ENCODE measurements around the gene ELAPOR2.
"Not testable (repeated sequence)": the region's sequence is repeated elsewhere in the genome, so short reads cannot be mapped to it uniquely, and the experiment has no call there.

Gene ELAPOR2

DNA sequence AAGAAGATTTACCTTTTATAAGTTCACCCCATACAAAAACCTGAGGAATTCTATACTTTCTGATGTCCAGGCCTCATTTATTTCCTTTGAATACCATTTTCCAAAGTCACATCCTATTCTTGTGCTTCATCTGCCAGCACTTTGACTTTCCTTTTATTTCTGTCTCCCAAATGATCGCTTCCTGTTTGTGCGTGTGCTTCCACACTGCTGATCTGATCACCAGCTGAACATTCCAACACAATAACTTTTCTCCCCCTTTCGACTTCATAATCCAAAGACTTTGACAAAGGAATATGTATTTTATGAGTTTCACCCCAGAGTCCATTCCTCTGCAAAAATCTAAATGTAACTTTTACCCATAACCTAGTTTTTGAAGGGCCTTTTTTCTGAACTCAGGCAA lies 3.1 kb downstream of the ELAPOR2 start:
- peaks cover 0 to 12% (median 6%) of the 10 kb centered on the region in 4 donors for H3K4me1 ChIP-seq
- no peak overlapping the region for H3K27ac ChIP-seq
- H3K9me3 ChIP-seq = no peaks in the 10 kb centered on the region
- intact Hi-C loops (cut with DNase I; ENCODE audit: low total_unique reads) = loop anchor here (5.0 to 10.0 kb wide), 2 partner anchors 96 to 178 kb away; partner anchors contain the start of gene DMTF1
- H3K4me3 ChIP-seq = no peak overlapping the region
- no peak for DNase-seq
- TF ChIP-seq, protein P1, sequence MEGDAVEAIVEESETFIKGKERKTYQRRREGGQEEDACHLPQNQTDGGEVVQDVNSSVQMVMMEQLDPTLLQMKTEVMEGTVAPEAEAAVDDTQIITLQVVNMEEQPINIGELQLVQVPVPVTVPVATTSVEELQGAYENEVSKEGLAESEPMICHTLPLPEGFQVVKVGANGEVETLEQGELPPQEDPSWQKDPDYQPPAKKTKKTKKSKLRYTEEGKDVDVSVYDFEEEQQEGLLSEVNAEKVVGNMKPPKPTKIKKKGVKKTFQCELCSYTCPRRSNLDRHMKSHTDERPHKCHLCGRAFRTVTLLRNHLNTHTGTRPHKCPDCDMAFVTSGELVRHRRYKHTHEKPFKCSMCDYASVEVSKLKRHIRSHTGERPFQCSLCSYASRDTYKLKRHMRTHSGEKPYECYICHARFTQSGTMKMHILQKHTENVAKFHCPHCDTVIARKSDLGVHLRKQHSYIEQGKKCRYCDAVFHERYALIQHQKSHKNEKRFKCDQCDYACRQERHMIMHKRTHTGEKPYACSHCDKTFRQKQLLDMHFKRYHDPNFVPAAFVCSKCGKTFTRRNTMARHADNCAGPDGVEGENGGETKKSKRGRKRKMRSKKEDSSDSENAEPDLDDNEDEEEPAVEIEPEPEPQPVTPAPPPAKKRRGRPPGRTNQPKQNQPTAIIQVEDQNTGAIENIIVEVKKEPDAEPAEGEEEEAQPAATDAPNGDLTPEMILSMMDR (IDR thresholded peaks at IDR 0.05) = no peak
- no peaks in the 10 kb centered on the region for H3K27me3 ChIP-seq
- no peaks in the 10 kb centered on the region for H3K36me3 ChIP-seq

DNA sequence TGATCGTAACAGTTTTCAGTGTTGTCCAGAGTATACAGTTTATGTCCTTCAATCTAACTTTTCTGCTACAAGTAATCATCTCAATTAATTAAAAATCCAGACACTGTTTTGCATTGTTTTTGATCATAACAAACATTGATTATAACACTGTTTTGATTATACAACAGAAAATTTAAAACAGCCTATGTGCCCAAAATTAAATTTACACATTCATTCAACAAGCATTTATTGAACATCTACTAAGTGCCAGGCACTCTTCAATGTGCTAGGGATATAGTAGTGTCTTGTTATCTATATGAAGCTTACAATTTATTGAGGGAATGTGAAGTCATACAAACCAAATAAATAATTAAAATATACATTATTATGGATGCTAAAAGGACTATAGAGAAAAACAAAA lies 10.6 kb downstream of the ELAPOR2 start:
- TF ChIP-seq, protein P1 (IDR thresholded peaks at IDR 0.05) = no peak
- Histone ChIP-seq H3K27me3 (no peaks in the 10 kb centered on the region), H3K36me3 (no peaks in the 10 kb centered on the region), H3K27ac (no peak overlapping the region), H3K4me3 (no peak overlapping the region), H3K9me3 (no peaks in the 10 kb centered on the region), H3K4me1 (no peaks in the 10 kb centered on the region)
- no peak for DNase-seq
- intact Hi-C loops (cut with DNase I; ENCODE audit: low total_unique reads) = no loop called here

GRCh38 chr7:87046456-87046855 lies 13.0 kb downstream of the ELAPOR2 start:
- Histone ChIP-seq H3K36me3 (no peaks in the 10 kb centered on the region), H3K4me1 (no peaks in the 10 kb centered on the region)

GRCh38 chr7:87044713-87045112 lies 14.7 kb downstream of the ELAPOR2 start:
- H3K27me3 ChIP-seq; H3K36me3 ChIP-seq; H3K4me1 ChIP-seq; H3K4me3 ChIP-seq; H3K27ac ChIP-seq; intact Hi-C loops (cut with DNase I; ENCODE audit: low total_unique reads); DNase-seq; H3K9me3 ChIP-seq: not testable (repeated sequence)

More at GRCh38 chr7:87046456-87046855, 13.0 kb downstream of the ELAPOR2 start:
- Histone ChIP-seq H3K27ac (no peak overlapping the region), H3K9me3 (no peaks in the 10 kb centered on the region), H3K4me3 (no peak overlapping the region), H3K27me3 (no peaks in the 10 kb centered on the region)
- no peak for DNase-seq
- intact Hi-C loops (cut with DNase I; ENCODE audit: low total_unique reads) = no loop called here
- TF ChIP-seq, protein P1 (IDR thresholded peaks at IDR 0.05) = no peak

DNA sequence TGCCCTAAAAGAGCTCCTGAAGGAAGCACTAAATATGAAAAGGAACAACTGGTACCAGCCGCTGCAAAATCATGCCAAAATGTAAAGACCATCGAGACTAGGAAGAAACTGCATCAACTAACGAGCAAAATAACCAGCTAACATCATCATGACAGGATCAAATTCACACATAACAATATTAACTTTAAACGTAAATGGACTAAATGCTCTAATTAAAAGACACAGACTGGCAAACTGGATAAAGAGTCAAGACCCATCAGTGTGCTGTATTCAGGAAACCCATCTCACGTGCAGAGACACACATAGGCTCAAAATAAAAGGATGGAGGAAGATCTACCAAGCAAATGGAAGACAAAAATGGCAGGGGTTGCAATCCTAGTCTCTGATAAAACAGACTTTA lies 17.9 kb downstream of the ELAPOR2 start:
- DNase-seq; intact Hi-C loops (cut with DNase I; ENCODE audit: low total_unique reads); H3K9me3 ChIP-seq; H3K27ac ChIP-seq; H3K4me3 ChIP-seq; H3K36me3 ChIP-seq; H3K27me3 ChIP-seq; H3K4me1 ChIP-seq: not testable (repeated sequence)

GRCh38 chr7:87039691-87040299 lies 19.7 kb downstream of the ELAPOR2 start:
- H3K27ac ChIP-seq; DNase-seq; H3K27me3 ChIP-seq; H3K36me3 ChIP-seq; H3K9me3 ChIP-seq; H3K4me1 ChIP-seq; intact Hi-C loops (cut with DNase I; ENCODE audit: low total_unique reads): not testable (repeated sequence)
- peak overlapping the region; percentile 36 to 39 for H3K4me3 ChIP-seq

GRCh38 chr7:87038993-87039690 lies 20.3 kb downstream of the ELAPOR2 start:
- Histone ChIP-seq H3K27ac (no peak overlapping the region), H3K27me3 (no peaks in the 10 kb centered on the region), H3K4me3 (peak overlapping the region; percentile 36 to 39), H3K4me1 (no peaks in the 10 kb centered on the region), H3K9me3 (no peaks in the 10 kb centered on the region), H3K36me3 (no peaks in the 10 kb centered on the region)
- intact Hi-C loops (cut with DNase I; ENCODE audit: low total_unique reads) = no loop called here
- DNase-seq = no peak
- TF ChIP-seq, protein P1 (IDR thresholded peaks at IDR 0.05) = no peak
